H1 (cell line): ENCODE measurements around the gene IFIT1. TPM values are rescaled to one million over a fixed set of nuclear protein-coding genes. Genes with fewer than 3 reads are reported as not detected.

Source experiments
- CTCF ChIA-PET: fragments of 300-600 bp; sonication (Branson Sonifier 250); formaldehyde crosslinking; loops from one replicate; lab custom pipeline; 2021; ENCODE audit not compliant: partially characterized antibody; lab: Charles Lee
- POLR2A ChIA-PET: fragments of 300-600 bp; sonication (Branson Sonifier 250); formaldehyde crosslinking; loops from one replicate; lab custom pipeline; 2021; ENCODE audit warnings: inconsistent platforms; ENCODE audit not compliant: partially characterized antibody; lab: Charles Lee
- DNase-seq, 2 experiments: peaks; one replicate each; pipeline versions ENCODE4 v3.0.0 to v3.0.0-alpha.2; 2010 to 2022; ENCODE audit warnings: low spot score in 2 of 2, low read depth in 1 of 2, mixed read lengths in 1 of 2
- FAIRE-seq: peaks from 2 replicates; lab custom pipeline; 2011; peaks lifted over from hg19 to GRCh38; lab: Jason Lieb, UNC
- H2AFZ ChIP-seq: 2 replicates; pipeline ENCODE4 v1.8.1; 2012; ENCODE audit warnings: low read length, inconsistent platforms
- H2AK5ac ChIP-seq: 2 replicates; pipeline ENCODE4 v1.6.1; 2013; ENCODE audit warnings: low read depth, low read length
- H2BK120ac ChIP-seq: replicated peaks from 2 replicates; pipeline ENCODE3; 2013; ENCODE audit warnings: low read depth, low read length, inconsistent platforms
- H2BK12ac ChIP-seq: 2 replicates; pipeline ENCODE4 v1.6.1; 2013; ENCODE audit warnings: low read depth, low read length
- H2BK15ac ChIP-seq: 2 replicates; pipeline ENCODE4 v1.6.1; 2013; ENCODE audit warnings: low read length
- H2BK20ac ChIP-seq: 2 replicates; pipeline ENCODE4 v1.6.1; 2013; ENCODE audit warnings: low read length
- H2BK5ac ChIP-seq: 2 replicates; pipeline ENCODE4 v1.6.1; 2013; ENCODE audit warnings: low read depth, low read length
- H3K14ac ChIP-seq: 2 replicates; pipeline ENCODE4 v1.6.1; 2013; ENCODE audit warnings: inconsistent platforms; ENCODE audit not compliant: insufficient read length
- H3K18ac ChIP-seq: 2 replicates; pipeline ENCODE4 v1.6.1; 2013; ENCODE audit warnings: low read length; ENCODE audit errors: extremely low read depth
- H3K23ac ChIP-seq: 2 replicates; pipeline ENCODE4 v1.6.1; 2013; ENCODE audit warnings: inconsistent platforms; ENCODE audit not compliant: insufficient read length
- H3K23me2 ChIP-seq: 2 replicates; pipeline ENCODE4 v1.6.1; 2013; ENCODE audit warnings: low read depth, low read length
- H3K27ac ChIP-seq: 2 replicates; pipeline ENCODE4 v1.6.1; 2011; ENCODE audit warnings: low read depth, low read length, inconsistent platforms
- H3K27me3 ChIP-seq, 4 experiments: replicated peaks in 1 of 4; 1 replicate in 1 of 4; 2 replicates in 3 of 4; pipeline versions ENCODE4 v1.6.1 to v1.8.1; 2011 to 2013; ENCODE audit warnings: low read length in 3 of 4, mild to moderate bottlenecking in 3 of 4, inconsistent platforms in 2 of 4, mixed read lengths in 2 of 4, moderate library complexity in 1 of 4; ENCODE audit not compliant: control insufficient read depth in 3 of 4, insufficient read depth in 3 of 4; ENCODE audit errors: extremely low read depth in 1 of 4
- H3K36me3 ChIP-seq, 4 experiments: 2 replicates each; pipeline versions ENCODE4 v1.6.1 to v1.8.1; 2011 to 2013; ENCODE audit warnings: mild to moderate bottlenecking in 4 of 4, low read length in 3 of 4, moderate library complexity in 2 of 4, control low read depth in 1 of 4, inconsistent platforms in 1 of 4; ENCODE audit not compliant: insufficient read depth in 4 of 4, control insufficient read depth in 2 of 4
- H3K4ac ChIP-seq: replicated peaks from 2 replicates; pipeline ENCODE3; 2013; ENCODE audit warnings: low read length, low read depth, mixed read lengths, inconsistent platforms; ENCODE audit not compliant: insufficient read length
- H3K4me1 ChIP-seq, 4 experiments: replicated peaks in 1 of 4; 1 replicate in 1 of 4; 2 replicates in 3 of 4; pipeline versions ENCODE4 v1.6.1 to v1.8.1; 2011 to 2013; ENCODE audit warnings: low read length in 3 of 4, inconsistent platforms in 2 of 4, mixed read lengths in 1 of 4; ENCODE audit not compliant: insufficient read depth in 4 of 4, control insufficient read depth in 3 of 4
- H3K4me2 ChIP-seq, 2 experiments: 2 replicates each; pipeline versions ENCODE4 v1.6.1 to v1.8.1; 2011 to 2013; ENCODE audit warnings: low read depth in 2 of 2, low read length in 2 of 2, control low read depth in 1 of 2, inconsistent platforms in 1 of 2, mild to moderate bottlenecking in 1 of 2; ENCODE audit not compliant: insufficient read depth in 1 of 2
- H3K4me3 ChIP-seq, 4 experiments: fragments of 200-600, 300-600 bp in 1 of 4; sonication (generic), shearing (Covaris generic), sonication (Bioruptor Twin) in 1 of 4; 2 replicates each; pipeline versions ENCODE4 v1.5.1 to v1.8.1; 2011 to 2016; ENCODE audit warnings: low read length in 4 of 4, low read depth in 3 of 4, control low read depth in 2 of 4, inconsistent platforms in 2 of 4, mild to moderate bottlenecking in 2 of 4, mixed read lengths in 1 of 4, moderate library complexity in 1 of 4; ENCODE audit not compliant: insufficient read depth in 2 of 4; ENCODE audit errors: extremely low read depth in 1 of 4
- H3K56ac ChIP-seq: replicated peaks from 2 replicates; pipeline ENCODE3; 2013; ENCODE audit warnings: low read depth, mild to moderate bottlenecking, mixed read lengths, low read length, inconsistent platforms; ENCODE audit not compliant: insufficient read length
- H3K79me1 ChIP-seq: 2 replicates; pipeline ENCODE4 v1.6.1; 2013; ENCODE audit warnings: low read depth, low read length, control low read depth
- H3K79me2 ChIP-seq, 2 experiments: 2 replicates each; pipeline versions ENCODE4 v1.6.1 to v1.8.1; 2012 to 2013; ENCODE audit warnings: low read length in 2 of 2, mild to moderate bottlenecking in 2 of 2, inconsistent platforms in 1 of 2; ENCODE audit not compliant: insufficient read depth in 2 of 2, control insufficient read depth in 1 of 2
- H3K9ac ChIP-seq, 4 experiments: replicated peaks in 1 of 4; 1 replicate in 1 of 4; 2 replicates in 3 of 4; pipeline versions ENCODE4 v1.6.1 to v1.8.1; 2011 to 2013; ENCODE audit warnings: low read depth in 3 of 4, low read length in 3 of 4, control low read depth in 2 of 4, mild to moderate bottlenecking in 2 of 4, moderate library complexity in 2 of 4, inconsistent platforms in 1 of 4; ENCODE audit errors: extremely low read depth in 1 of 4
- H3K9me3 ChIP-seq, 2 experiments: 2 replicates each; pipeline versions ENCODE4 v1.6.1 to v1.8.1; 2012 to 2013; ENCODE audit warnings: mild to moderate bottlenecking in 2 of 2, moderate library complexity in 2 of 2, control low read depth in 1 of 2, inconsistent platforms in 1 of 2, low read depth in 1 of 2, low read length in 1 of 2, mixed read lengths in 1 of 2; ENCODE audit not compliant: insufficient read depth in 2 of 2
- H4K20me1 ChIP-seq, 2 experiments: replicated peaks in 1 of 2; 2 replicates each; pipeline versions ENCODE3 to v1.8.1; 2011 to 2013; ENCODE audit warnings: inconsistent platforms in 2 of 2, low read length in 2 of 2, mild to moderate bottlenecking in 1 of 2; ENCODE audit not compliant: insufficient read depth in 2 of 2, control insufficient read depth in 1 of 2
- H4K5ac ChIP-seq: 2 replicates; pipeline ENCODE4 v1.6.1; 2013; ENCODE audit warnings: low read length, low read depth, mixed read lengths, inconsistent platforms; ENCODE audit not compliant: insufficient read length
- H4K8ac ChIP-seq: 2 replicates; pipeline ENCODE4 v1.8.0; 2013; ENCODE audit warnings: mild to moderate bottlenecking, moderate library complexity, low read length, inconsistent platforms; ENCODE audit not compliant: insufficient read depth; ENCODE audit errors: extremely low read depth
- H4K91ac ChIP-seq: replicated peaks from 2 replicates; pipeline ENCODE3; 2013; ENCODE audit warnings: low read length, mixed read lengths, inconsistent platforms; ENCODE audit not compliant: insufficient read length
- CREB1 ChIP-seq: IDR thresholded peaks from 2 replicates; pipeline ENCODE4 v1.6.1; 2012; ENCODE audit warnings: inconsistent platforms
- CTBP2 ChIP-seq: IDR thresholded peaks from 2 replicates; pipeline ENCODE4 v1.7.0; 2011; ENCODE audit warnings: borderline replicate concordance, mild to moderate bottlenecking, moderate library complexity, mixed read lengths, low read length; ENCODE audit not compliant: insufficient read depth, insufficient read length
- GTF2F1 ChIP-seq: IDR thresholded peaks from 2 replicates; pipeline ENCODE4 v1.6.1; 2012; ENCODE audit warnings: low read depth, low read length, improper control_type of control experiment, borderline replicate concordance
- KDM1A ChIP-seq: fragments of 200-600, 300-600 bp; sonication (generic); IDR thresholded peaks from 2 replicates; pipeline ENCODE4 v1.7.1; 2016; ENCODE audit warnings: mild to moderate bottlenecking, low read length, borderline replicate concordance
- KDM4A ChIP-seq: IDR thresholded peaks from one replicate; pipeline ENCODE4 v1.7.1; 2012; ENCODE audit warnings: low read depth, mild to moderate bottlenecking, moderate library complexity, low read length, inconsistent platforms; ENCODE audit not compliant: severe bottlenecking
- MAFK ChIP-seq: IDR thresholded peaks from 2 replicates; pipeline ENCODE4 v1.6.1; 2012; ENCODE audit warnings: low read depth, mild to moderate bottlenecking, improper control_type of control experiment, low read length
- NRF1 ChIP-seq: IDR thresholded peaks from 2 replicates; pipeline ENCODE4 v1.6.1; 2011; ENCODE audit warnings: mild to moderate bottlenecking, low read depth, low read length, improper control_type of control experiment
- POLR2A ChIP-seq, 2 experiments: IDR thresholded peaks; 1 replicate in 1 of 2; 2 replicates in 1 of 2; pipeline ENCODE4 v1.6.1; 2011; ENCODE audit warnings: low read depth in 2 of 2, low read length in 2 of 2, mild to moderate bottlenecking in 2 of 2; ENCODE audit errors: control extremely low read depth in 1 of 2
- POLR2AphosphoS5 ChIP-seq: IDR thresholded peaks from 2 replicates; pipeline ENCODE4 v1.6.1; 2011; ENCODE audit warnings: low read depth, low read length
- SP4 ChIP-seq: IDR thresholded peaks from 2 replicates; pipeline ENCODE4 v1.6.1; 2012; ENCODE audit warnings: low read length, inconsistent platforms
- SUZ12 ChIP-seq: fragments of 200-600 bp; sonication (generic); IDR thresholded peaks from 2 replicates; pipeline ENCODE4 v1.6.1; 2012; ENCODE audit warnings: mild to moderate bottlenecking, inconsistent platforms, low read length, moderate library complexity, mixed read lengths
- WGBS, 2 experiments: shearing (Covaris generic) in 1 of 2; methylation state at CpG; one replicate each; pipeline versions ENCODE4 v1.1.6 to v1.1.7; 2013 to 2015; ENCODE audit warnings: low lambda C conversion rate in 2 of 2, mixed read lengths in 2 of 2, inconsistent platforms in 1 of 2, low coverage in 1 of 2, missing lambda C conversion rate in 1 of 2; ENCODE audit not compliant: insufficient replicate concordance in 2 of 2, insufficient coverage in 1 of 2, insufficient read length in 1 of 2; ENCODE audit errors: extremely low coverage in 1 of 2, missing lambda C conversion rate in 1 of 2; 5-methylcytosine and 5-hydroxymethylcytosine counted together
- polyA plus RNA-seq, 7 experiments: library from polyadenylated mRNA; depleted of rRNA in 3 of 7; stranded (reverse) in 5 of 7; unstranded in 2 of 7; fragments of >200 nt in 5 of 7; fragments of 200-250 nt in 2 of 7; gene quantifications; 1 replicate in 5 of 7; 2 replicates in 1 of 7; 4 replicates in 1 of 7; pipeline versions ENCODE4 v1.2.1 to v1.2.3, GENCODE V29; 2011 to 2013; ENCODE audit warnings: missing spikeins in 2 of 7, mixed read lengths in 2 of 7
- total RNA-seq: library from RNA; stranded (reverse); fragmentation: NEBNext Ultra II Directional; extraction: Animal tissue kit (Norgen Biotek cat#: 25700); gene quantifications from 2 replicates; pipeline ENCODE4 v1.2.1, GENCODE V29; 2021

Gene IFIT1
- total and polyA plus RNA-seq, 2 of the 8 experiments (the other 6 are each of a cell fraction or from before 2014, with no cell fraction given), result 0.94 to 1.5 TPM

- no peak for TF ChIP-seq CREB1
- no peak for TF ChIP-seq CTBP2
- TF ChIP-seq KDM1A, result no peak
- no peak for TF ChIP-seq KDM4A
- no peak for TF ChIP-seq MAFK
- TF ChIP-seq POLR2A (IDR thresholded peaks at IDR 0.05; ENCODE audit: control extremely low read depth in 1 of 2, low read depth in 2 of 2, low read length in 2 of 2), result no peak
- TF ChIP-seq NRF1, result no peak
- TF ChIP-seq GTF2F1, result no peak
- TF ChIP-seq SP4, result no peak
- no peak for TF ChIP-seq SUZ12
- no peak for TF ChIP-seq POLR2AphosphoS5
- H3K23ac ChIP-seq, result no peak overlapping the region
- no peak overlapping the region for H2BK12ac ChIP-seq
- no peak overlapping the region for H3K18ac ChIP-seq
- no peaks in the 10 kb centered on the region for H3K27me3 ChIP-seq
- no peak overlapping the region for H3K27ac ChIP-seq
- H2AK5ac ChIP-seq, result no peak overlapping the region
- no peak overlapping the region for H4K5ac ChIP-seq
- FAIRE-seq (no peak), DNase-seq (no peak)
- H3K4me2 ChIP-seq, result no peak overlapping the region
- no peak overlapping the region for H2BK20ac ChIP-seq
- no peak overlapping the region for H4K8ac ChIP-seq
- no peaks in the 10 kb centered on the region for H3K79me1 ChIP-seq
- no peaks in the 10 kb centered on the region for H3K23me2 ChIP-seq
- no peaks in the 10 kb centered on the region for H3K79me2 ChIP-seq
- no peak overlapping the region for H2BK5ac ChIP-seq
- H3K36me3 ChIP-seq, result no peaks in the 10 kb centered on the region; a peak in 1 of 8 replicates
- 97% methylated on average over 2 of the region's 2 CpGs; no CpG with 5 or more reads in 1 of the 2 experiments for WGBS, 2 experiments
- no peak overlapping the region for H3K56ac ChIP-seq
- no peaks in the 10 kb centered on the region for H3K9me3 ChIP-seq
- no peaks in the 10 kb centered on the region for H4K20me1 ChIP-seq
- no peak overlapping the region for H4K91ac ChIP-seq
- no peak overlapping the region for H3K9ac ChIP-seq
- ChIA-PET CTCF (interaction anchor here (1.0 to 9.3 kb wide), 2 partner anchors 11 to 17 kb away, joined by 3 to 64 read pairs; no protein-coding TSS in a partner anchor), POLR2A (no interaction called here)
- no peak overlapping the region for H2AFZ ChIP-seq
- no peak overlapping the region for H3K4ac ChIP-seq
- H3K14ac ChIP-seq, result no peak overlapping the region
- no peak overlapping the region for H3K4me3 ChIP-seq
- H3K4me1 ChIP-seq, result peaks cover 0 to 3% (median under 1%) of the 10 kb centered on the region in 4 experiments; a peak in 2 of 7 replicates
- H2BK15ac ChIP-seq, result no peak overlapping the region
- H2BK120ac ChIP-seq, result no peak overlapping the region
These were observed 34.4 kb upstream of the IFIT1 start for GRCh38 chr10:89357975-89358374.
